Type B pancreatic cell (in vitro differentiated cells): ENCODE measurements around the gene SLC16A12. TPM values are rescaled to one million over a fixed set of nuclear protein-coding genes. Genes with fewer than 3 reads are reported as not detected.
"Not testable (repeated sequence)": the region's sequence is repeated elsewhere in the genome, so short reads cannot be mapped to it uniquely, and the experiment has no call there.

ENCODE experiments used
- DNase-seq: peaks from one replicate; pipeline ENCODE4 v3.0.0; 2021; ENCODE audit warnings: mixed read lengths; ENCODE audit not compliant: unreplicated experiment; ENCODE audit errors: extremely low spot score
- H3K27ac Mint-ChIP-seq: 2 replicates; pipeline ENCODE4 v1.8.0; 2021; ENCODE audit warnings: mild to moderate bottlenecking, mixed read lengths
- H3K27me3 Mint-ChIP-seq: 2 replicates; pipeline ENCODE4 v1.8.0; 2021; ENCODE audit warnings: mixed read lengths
- H3K36me3 Mint-ChIP-seq: 2 replicates; pipeline ENCODE4 v1.8.0; 2021; ENCODE audit warnings: mixed read lengths
- H3K4me1 Mint-ChIP-seq: one replicate; pipeline ENCODE4 v1.8.0; 2021; ENCODE audit warnings: mixed read lengths; ENCODE audit not compliant: unreplicated experiment
- H3K4me3 Mint-ChIP-seq: 2 replicates; pipeline ENCODE4 v1.8.0; 2021; ENCODE audit warnings: mild to moderate bottlenecking, mixed read lengths
- H3K9me3 Mint-ChIP-seq: 2 replicates; pipeline ENCODE4 v1.8.0; 2021; ENCODE audit warnings: mixed read lengths
- total RNA-seq: library from RNA; stranded (reverse); gene quantifications from 2 replicates; pipeline ENCODE4 v1.2.1, GENCODE V29; 2021; ENCODE audit warnings: low replicate concordance
- TF ChIP-seq, protein P1 (sequence below): fragments of 200-600 bp; sonication (generic); conservative IDR thresholded peaks from 2 replicates; pipeline ENCODE4 v1.5.0; 2021; ENCODE audit warnings: antibody characterized with exemption, mild to moderate bottlenecking

The SLC16A12 gene
- total RNA-seq, 1 donor from 2014 or later: 3.7 TPM

- Mint-ChIP-seq H3K4me1 (no peaks in the 10 kb centered on the region), H3K27me3 (no peaks in the 10 kb centered on the region), H3K9me3 (no peaks in the 10 kb centered on the region), H3K27ac (no peak overlapping the region), H3K4me3 (no peak overlapping the region), H3K36me3 (no peaks in the 10 kb centered on the region)
- TF ChIP-seq, protein P1, sequence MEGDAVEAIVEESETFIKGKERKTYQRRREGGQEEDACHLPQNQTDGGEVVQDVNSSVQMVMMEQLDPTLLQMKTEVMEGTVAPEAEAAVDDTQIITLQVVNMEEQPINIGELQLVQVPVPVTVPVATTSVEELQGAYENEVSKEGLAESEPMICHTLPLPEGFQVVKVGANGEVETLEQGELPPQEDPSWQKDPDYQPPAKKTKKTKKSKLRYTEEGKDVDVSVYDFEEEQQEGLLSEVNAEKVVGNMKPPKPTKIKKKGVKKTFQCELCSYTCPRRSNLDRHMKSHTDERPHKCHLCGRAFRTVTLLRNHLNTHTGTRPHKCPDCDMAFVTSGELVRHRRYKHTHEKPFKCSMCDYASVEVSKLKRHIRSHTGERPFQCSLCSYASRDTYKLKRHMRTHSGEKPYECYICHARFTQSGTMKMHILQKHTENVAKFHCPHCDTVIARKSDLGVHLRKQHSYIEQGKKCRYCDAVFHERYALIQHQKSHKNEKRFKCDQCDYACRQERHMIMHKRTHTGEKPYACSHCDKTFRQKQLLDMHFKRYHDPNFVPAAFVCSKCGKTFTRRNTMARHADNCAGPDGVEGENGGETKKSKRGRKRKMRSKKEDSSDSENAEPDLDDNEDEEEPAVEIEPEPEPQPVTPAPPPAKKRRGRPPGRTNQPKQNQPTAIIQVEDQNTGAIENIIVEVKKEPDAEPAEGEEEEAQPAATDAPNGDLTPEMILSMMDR: no peak
- DNase-seq: no peak
Observed at GRCh38 chr10:89458784-89459183, 76.6 kb downstream of the SLC16A12 start.

DNA sequence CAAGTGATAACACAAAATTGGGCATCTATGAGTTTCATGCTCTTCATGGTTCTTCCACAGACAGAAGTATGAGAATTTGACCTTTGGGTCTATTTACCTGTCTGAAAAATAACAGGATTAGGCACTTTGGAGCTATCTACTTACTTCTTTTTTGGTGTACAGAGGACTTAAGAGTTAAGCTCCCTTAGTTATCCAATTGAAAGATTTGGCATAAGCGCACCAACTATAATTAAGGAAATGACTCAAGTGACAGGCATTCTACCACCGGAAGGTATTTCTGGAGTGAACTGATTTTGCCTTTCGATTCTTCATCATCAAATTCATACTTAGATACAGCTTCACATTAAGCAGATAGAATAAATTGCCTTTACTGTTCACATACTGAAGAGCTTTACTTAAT, 77.1 kb downstream of the SLC16A12 start:
- Mint-ChIP-seq H3K27me3 (no peaks in the 10 kb centered on the region), H3K9me3 (no peaks in the 10 kb centered on the region), H3K27ac (no peak overlapping the region), H3K4me1 (no peaks in the 10 kb centered on the region), H3K4me3 (no peak overlapping the region), H3K36me3 (no peaks in the 10 kb centered on the region)
- DNase-seq: no peak
- TF ChIP-seq, protein P1: no peak

GRCh38 chr10:89454561-89455347, 80.6 kb downstream of the SLC16A12 start:
- no peak for DNase-seq
- Mint-ChIP-seq H3K36me3 (no peaks in the 10 kb centered on the region), H3K4me1 (no peaks in the 10 kb centered on the region), H3K4me3 (no peak overlapping the region), H3K9me3 (no peaks in the 10 kb centered on the region), H3K27me3 (no peaks in the 10 kb centered on the region), H3K27ac (no peak overlapping the region)
- TF ChIP-seq, protein P1: no peak

- Mint-ChIP-seq H3K4me3 (no peak overlapping the region), H3K4me1 (no peaks in the 10 kb centered on the region), H3K36me3 (no peaks in the 10 kb centered on the region), H3K27ac (no peak overlapping the region), H3K9me3 (no peaks in the 10 kb centered on the region), H3K27me3 (peaks cover 7% of the 10 kb centered on the region)
- TF ChIP-seq, protein P1: no peak
- DNase-seq: no peak
Observed at GRCh38 chr10:89452193-89452592, 83.2 kb downstream of the SLC16A12 start.

- Mint-ChIP-seq H3K4me1 (no peaks in the 10 kb centered on the region), H3K27ac (no peak overlapping the region), H3K4me3 (no peak overlapping the region), H3K9me3 (no peaks in the 10 kb centered on the region), H3K27me3 (peaks cover 8% of the 10 kb centered on the region), H3K36me3 (no peaks in the 10 kb centered on the region)
- TF ChIP-seq, protein P1: no peak
- no peak for DNase-seq
Observed at GRCh38 chr10:89450901-89451300, 84.5 kb downstream of the SLC16A12 start.

GRCh38 chr10:89444819-89445218, 90.6 kb downstream of the SLC16A12 start:
- H3K4me1 Mint-ChIP-seq, DNase-seq, H3K27ac Mint-ChIP-seq, H3K36me3 Mint-ChIP-seq, H3K4me3 Mint-ChIP-seq, H3K27me3 Mint-ChIP-seq, H3K9me3 Mint-ChIP-seq: not testable (repeated sequence)
